ENCODE measurements around the gene TNFSF11. TPM values are rescaled to one million over a fixed set of nuclear protein-coding genes. Genes with fewer than 3 reads are reported as not detected.

The TNFSF11 gene
- total and polyA plus RNA-seq, 2 donors (not counting 3 experiments of a cell fraction or from before 2014, with no cell fraction given), result not detected

GRCh38 chr13:42545842-42546241 lies 28.1 kb upstream of the TNFSF11 start:
- POLR2A ChIA-PET, result no interaction called here
- CTCF ChIA-PET, result no interaction called here
- FAIRE-seq (no peak), DNase-seq (ENCODE audit: low read depth, low spot score) (peak; percentile 10)
- H3K27me3 ChIP-seq (ENCODE audit: control insufficient read depth in 2 of 2, insufficient read depth in 2 of 2, low read length in 2 of 2), result no peaks in the 10 kb centered on the region
- H3K27ac ChIP-seq (ENCODE audit: insufficient read depth, low read depth, low read length), result no peak overlapping the region
- peaks cover 12% of the 10 kb centered on the region for H3K4me1 ChIP-seq (ENCODE audit: control insufficient read depth, extremely low read depth, insufficient read depth, low read length)
- no peaks in the 10 kb centered on the region for H3K36me3 ChIP-seq (ENCODE audit: control insufficient read depth in 2 of 2, extremely low read depth in 1 of 2, insufficient read depth in 2 of 2, low read length in 2 of 2)
- intact Hi-C loops (cut with micrococcal nuclease) (no loop called here), dilution Hi-C loops (cut with MboI; ENCODE audit: extremely low pct_ligation_motif_present, low sequenced_read_pairs) (no loop called here)
- no peaks in the 10 kb centered on the region for H4K20me1 ChIP-seq (replicated peaks; ENCODE audit: control insufficient read depth, extremely low read depth, insufficient read depth, low read length)
- H3K4me3 ChIP-seq (replicated peaks in 1 of 3; ENCODE audit: insufficient read depth in 1 of 3, low read depth in 1 of 3, low read length in 3 of 3), result no peak overlapping the region
- BruUV-seq (replicated peaks), result no TSS peak
- no peak overlapping the region for H3K4me2 ChIP-seq (ENCODE audit: insufficient read depth, low read length)
- no peak overlapping the region for H3K9ac ChIP-seq (replicated peaks; ENCODE audit: extremely low read depth, insufficient read depth, low read length)
- TF ChIP-seq GATA2 (IDR thresholded peaks at IDR 0.05; ENCODE audit: insufficient read depth, insufficient read length, low read depth, low read length), result no peak
- TF ChIP-seq POLR2AphosphoS5 (IDR thresholded peaks at IDR 0.05; ENCODE audit: insufficient read depth, low read depth, low read length), result no peak
- TF ChIP-seq EZH2 (IDR thresholded peaks at IDR 0.05; ENCODE audit: borderline replicate concordance, low read depth, low read length, severe bottlenecking), result no peak
- TF ChIP-seq CTCF (IDR thresholded peaks at IDR 0.05; ENCODE audit: extremely low read depth in 1 of 2, insufficient read depth in 1 of 2, low read depth in 1 of 2, low read length in 2 of 2), result no peak
- TF ChIP-seq MAX (IDR thresholded peaks at IDR 0.05; ENCODE audit: insufficient read depth, insufficient read length), result no peak
- no peak for TF ChIP-seq POLR2A (IDR thresholded peaks at IDR 0.05; ENCODE audit: low read depth, low read length)
- no peak for TF ChIP-seq FOS (IDR thresholded peaks at IDR 0.05; ENCODE audit: borderline replicate concordance, insufficient read depth, low read length)
- no peak for TF ChIP-seq JUN (IDR thresholded peaks at IDR 0.05; ENCODE audit: borderline replicate concordance, insufficient read depth, insufficient read length, low read depth)
- no peak for TF ChIP-seq MYC (IDR thresholded peaks at IDR 0.05; ENCODE audit: low read depth, low read length)
- no peaks in the 10 kb centered on the region for H3K9me3 ChIP-seq (replicated peaks; ENCODE audit: control insufficient read depth, insufficient read depth, low read length)
- no peaks in the 10 kb centered on the region for H3K9me1 ChIP-seq (replicated peaks; ENCODE audit: control insufficient read depth, extremely low read depth, insufficient read depth, low read length)
- no peaks in the 10 kb centered on the region for H3K79me2 ChIP-seq (ENCODE audit: control insufficient read depth, insufficient read depth, low read length)
- no peak overlapping the region for H2AFZ ChIP-seq (ENCODE audit: low read depth, low read length)
